ENCODE data around the gene CNOT10.

Gene CNOT10

DNA sequence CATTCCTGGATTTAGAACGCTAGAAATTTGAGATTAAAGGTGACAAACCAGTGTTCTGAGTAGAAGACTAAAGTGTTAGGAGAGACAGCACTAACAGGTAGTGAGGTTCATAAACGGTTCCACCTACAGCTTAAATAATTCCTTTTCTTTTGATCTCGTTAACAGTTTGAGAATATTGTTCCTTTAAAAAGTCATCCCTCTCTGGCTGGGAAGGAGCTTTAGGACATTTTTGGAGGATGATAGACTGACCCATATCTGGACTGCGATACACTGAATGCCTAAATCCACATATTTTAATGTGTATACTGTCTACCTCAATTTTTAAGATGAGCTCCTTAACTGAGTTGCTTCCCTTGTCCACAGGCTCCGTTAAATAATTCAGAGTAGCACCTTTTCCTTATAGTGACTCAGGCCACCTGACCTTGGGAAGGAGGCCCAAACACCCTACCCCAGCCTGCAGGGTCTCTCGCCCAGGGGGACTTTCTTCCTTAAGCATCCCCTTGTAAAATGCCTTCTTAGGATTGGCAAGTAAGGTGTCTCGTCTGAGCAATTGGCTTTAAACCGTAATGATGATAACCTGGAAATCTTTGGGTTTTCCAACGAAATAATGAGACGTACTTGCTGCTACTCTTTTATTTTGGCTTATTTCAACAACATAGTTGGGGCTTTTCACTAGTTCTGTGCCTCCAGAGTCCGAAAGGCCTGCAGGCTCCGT, 136.1 kb downstream of the CNOT10 start:
- no peak overlapping the region for H3K27ac ChIP-seq (ENCODE audit: low read depth, low read length)
- H3K4me3 ChIP-seq (ENCODE audit: low read depth in 1 of 2, low read length in 2 of 2) = no peak overlapping the region

GRCh38 chr3:32821686-32822296, 136.8 kb downstream of the CNOT10 start:
- no peak overlapping the region for H3K9ac ChIP-seq (ENCODE audit: low read depth in 1 of 2, low read length in 2 of 2)
- no peaks in the 10 kb centered on the region for H3K36me3 ChIP-seq (ENCODE audit: control insufficient read depth in 1 of 2, insufficient read depth in 2 of 2, low read length in 2 of 2)
- H3K9me3 ChIP-seq (ENCODE audit: control insufficient read depth in 1 of 2, low read length in 2 of 2) = no peaks in the 10 kb centered on the region
- no peak overlapping the region for H3K27ac ChIP-seq (ENCODE audit: low read depth, low read length)
- no peak overlapping the region for H3K4me3 ChIP-seq (ENCODE audit: low read depth in 1 of 2, low read length in 2 of 2)
- peaks cover 0 to 6% of the 10 kb centered on the region in 2 donors for H3K4me1 ChIP-seq (ENCODE audit: control insufficient read depth in 1 of 2, insufficient read depth in 2 of 2, low read length in 2 of 2)
- H3K27me3 ChIP-seq (ENCODE audit: control insufficient read depth in 1 of 2, insufficient read depth in 2 of 2, low read length in 2 of 2) = peaks cover 48 to 56% of the 10 kb centered on the region in 2 donors

More for the DNA sequence above, 136.1 kb downstream of the CNOT10 start:
- H3K9ac ChIP-seq (ENCODE audit: low read depth in 1 of 2, low read length in 2 of 2) = no peak overlapping the region
- H3K4me1 ChIP-seq (ENCODE audit: control insufficient read depth in 1 of 2, insufficient read depth in 2 of 2, low read length in 2 of 2) = peaks cover 0 to 6% of the 10 kb centered on the region in 2 donors
- no peaks in the 10 kb centered on the region for H3K9me3 ChIP-seq (ENCODE audit: control insufficient read depth in 1 of 2, low read length in 2 of 2)
- peaks cover 53 to 59% of the 10 kb centered on the region in 2 donors for H3K27me3 ChIP-seq (ENCODE audit: control insufficient read depth in 1 of 2, insufficient read depth in 2 of 2, low read length in 2 of 2)
- no peaks in the 10 kb centered on the region for H3K36me3 ChIP-seq (ENCODE audit: control insufficient read depth in 1 of 2, insufficient read depth in 2 of 2, low read length in 2 of 2)

- peaks cover 40 to 48% of the 10 kb centered on the region in 2 donors for H3K27me3 ChIP-seq (ENCODE audit: control insufficient read depth in 1 of 2, insufficient read depth in 2 of 2, low read length in 2 of 2)
These were observed 137.9 kb downstream of the CNOT10 start for GRCh38 chr3:32822609-32823498.

More at GRCh38 chr3:32822609-32823498, 137.9 kb downstream of the CNOT10 start:
- H3K36me3 ChIP-seq (ENCODE audit: control insufficient read depth in 1 of 2, insufficient read depth in 2 of 2, low read length in 2 of 2) = no peaks in the 10 kb centered on the region
- peaks cover 0 to under 1% of the 10 kb centered on the region in 2 donors for H3K4me1 ChIP-seq (ENCODE audit: control insufficient read depth in 1 of 2, insufficient read depth in 2 of 2, low read length in 2 of 2)
- H3K9ac ChIP-seq (ENCODE audit: low read depth in 1 of 2, low read length in 2 of 2) = no peak overlapping the region
- H3K27ac ChIP-seq (ENCODE audit: low read depth, low read length) = no peak overlapping the region
- no peak overlapping the region for H3K4me3 ChIP-seq (ENCODE audit: low read depth in 1 of 2, low read length in 2 of 2)
- no peaks in the 10 kb centered on the region for H3K9me3 ChIP-seq (ENCODE audit: control insufficient read depth in 1 of 2, low read length in 2 of 2)

All from duodenal mucosa (tissue), 2 donors.